ENCODE results near the gene FGF18. TPM values are rescaled to one million over a fixed set of nuclear protein-coding genes. Genes with fewer than 3 reads are reported as not detected.

FGF18 gene
- total RNA-seq, 4 donors from 2014 or later, result 1.4 to 3.0 TPM; not detected in 2

- TF ChIP-seq CTCF (IDR thresholded peaks at IDR 0.05) (no peak), POLR2A (IDR thresholded peaks at IDR 0.05) (no peak)
- DNase-seq, result no peak
- intact Hi-C loops (cut with DNase I; ENCODE audit: low total_unique reads), result no loop called here
- Histone ChIP-seq H3K27me3 (no peaks in the 10 kb centered on the region), H3K4me1 (no peaks in the 10 kb centered on the region), H3K27ac (no peak overlapping the region), H3K9me3 (no peaks in the 10 kb centered on the region), H3K4me3 (no peak overlapping the region), H3K36me3 (no peaks in the 10 kb centered on the region)
Measured at GRCh38 chr5:171469326-171469725, 49.9 kb downstream of the FGF18 start.

GRCh38 chr5:171470420-171470819 is 51.0 kb downstream of the FGF18 start:
- Histone ChIP-seq H3K36me3 (no peaks in the 10 kb centered on the region), H3K4me1 (no peaks in the 10 kb centered on the region), H3K27ac (no peak overlapping the region), H3K27me3 (no peaks in the 10 kb centered on the region), H3K9me3 (no peaks in the 10 kb centered on the region), H3K4me3 (no peak overlapping the region)
- TF ChIP-seq POLR2A (IDR thresholded peaks at IDR 0.05) (no peak), CTCF (IDR thresholded peaks at IDR 0.05) (no peak)
- intact Hi-C loops (cut with DNase I; ENCODE audit: low total_unique reads), result no loop called here
- no peak for DNase-seq

GRCh38 chr5:171474230-171474813 is 54.9 kb downstream of the FGF18 start:
- TF ChIP-seq POLR2A (IDR thresholded peaks at IDR 0.05), result no peak
- no peak overlapping the region for H3K27ac ChIP-seq
- H3K4me1 ChIP-seq, result no peaks in the 10 kb centered on the region
- no peak overlapping the region for H3K4me3 ChIP-seq
- H3K27me3 ChIP-seq, result no peaks in the 10 kb centered on the region
- H3K9me3 ChIP-seq, result no peaks in the 10 kb centered on the region
- intact Hi-C loops (cut with DNase I; ENCODE audit: low total_unique reads), result no loop called here
- DNase-seq, result no peak
- no peaks in the 10 kb centered on the region for H3K36me3 ChIP-seq

GRCh38 chr5:171475596-171475995 is 56.1 kb downstream of the FGF18 start:
- intact Hi-C loops (cut with DNase I; ENCODE audit: low total_unique reads), result no loop called here
- Histone ChIP-seq H3K4me3 (no peak overlapping the region), H3K9me3 (no peaks in the 10 kb centered on the region), H3K4me1 (no peaks in the 10 kb centered on the region), H3K27ac (no peak overlapping the region), H3K27me3 (no peaks in the 10 kb centered on the region), H3K36me3 (no peaks in the 10 kb centered on the region)
- no peak for DNase-seq
- TF ChIP-seq CTCF (IDR thresholded peaks at IDR 0.05), result no peak
- TF ChIP-seq POLR2A (IDR thresholded peaks at IDR 0.05), result no peak

GRCh38 chr5:171476701-171477100 is 57.3 kb downstream of the FGF18 start:
- DNase-seq, result no peak
- TF ChIP-seq CTCF (IDR thresholded peaks at IDR 0.05) (no peak), POLR2A (IDR thresholded peaks at IDR 0.05) (no peak)
- intact Hi-C loops (cut with DNase I; ENCODE audit: low total_unique reads), result no loop called here
- Histone ChIP-seq H3K9me3 (no peaks in the 10 kb centered on the region), H3K36me3 (no peaks in the 10 kb centered on the region), H3K4me3 (no peak overlapping the region), H3K27ac (no peak overlapping the region), H3K27me3 (no peaks in the 10 kb centered on the region), H3K4me1 (no peaks in the 10 kb centered on the region)

- Histone ChIP-seq H3K27ac (no peak overlapping the region), H3K4me3 (no peak overlapping the region), H3K9me3 (no peaks in the 10 kb centered on the region), H3K27me3 (no peaks in the 10 kb centered on the region), H3K4me1 (no peaks in the 10 kb centered on the region), H3K36me3 (no peaks in the 10 kb centered on the region)
- TF ChIP-seq CTCF (IDR thresholded peaks at IDR 0.05) (no peak), POLR2A (IDR thresholded peaks at IDR 0.05) (no peak)
- intact Hi-C loops (cut with DNase I; ENCODE audit: low total_unique reads), result no loop called here
- no peak for DNase-seq
Measured at GRCh38 chr5:171477101-171477500, 57.7 kb downstream of the FGF18 start.

All from uterus (tissue), 4 donors.